Measurements from ENCODE around the gene IREB2. TPM values are rescaled to one million over a fixed set of nuclear protein-coding genes. Genes with fewer than 3 reads are reported as not detected.
A peak's percentile ranks its signal among the peaks of the same experiment; 100 is the strongest.
"Not testable (repeated sequence)": the region's sequence is repeated elsewhere in the genome, so short reads cannot be mapped to it uniquely, and the experiment has no call there.

IREB2 gene
- total RNA-seq, 4 donors from 2014 or later: 41.9 to 193 (median 56.7) TPM

DNA sequence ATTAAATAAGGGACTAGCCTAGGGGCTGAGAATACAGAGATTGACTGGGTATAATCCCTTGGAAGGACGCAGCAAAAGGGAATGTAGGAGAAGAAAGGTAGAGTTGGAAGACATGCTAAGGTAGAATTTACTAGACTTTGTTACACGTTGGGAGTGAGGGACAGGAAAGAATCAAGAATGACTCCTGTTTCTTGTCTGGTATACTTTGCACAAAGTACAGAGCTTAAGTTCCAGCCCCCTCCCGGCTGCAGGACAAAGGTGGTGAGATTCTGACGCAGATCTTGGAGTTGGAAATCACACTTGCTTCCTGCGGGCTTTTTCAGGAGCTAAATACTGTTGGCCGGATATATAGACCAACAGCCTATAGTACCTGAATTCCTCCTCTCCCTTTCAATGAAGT lies 70.3 kb downstream of the IREB2 start:
- H3K4me1 ChIP-seq: peaks cover 0 to 7% (median 0%) of the 10 kb centered on the region in 4 donors
- H3K27me3 ChIP-seq: no peaks in the 10 kb centered on the region
- H3K4me3 ChIP-seq: peak overlapping the region; percentile 59 to 94 (median 68)
- DNase-seq: peak in 2 of 3 donors; percentile 56 to 61
- H3K27ac ChIP-seq: peak overlapping the region in 3 of 4 donors; percentile 62 to 83 (median 81)
- no peaks in the 10 kb centered on the region for H3K9me3 ChIP-seq
- no peaks in the 10 kb centered on the region for H3K36me3 ChIP-seq
- TF ChIP-seq, protein P1, sequence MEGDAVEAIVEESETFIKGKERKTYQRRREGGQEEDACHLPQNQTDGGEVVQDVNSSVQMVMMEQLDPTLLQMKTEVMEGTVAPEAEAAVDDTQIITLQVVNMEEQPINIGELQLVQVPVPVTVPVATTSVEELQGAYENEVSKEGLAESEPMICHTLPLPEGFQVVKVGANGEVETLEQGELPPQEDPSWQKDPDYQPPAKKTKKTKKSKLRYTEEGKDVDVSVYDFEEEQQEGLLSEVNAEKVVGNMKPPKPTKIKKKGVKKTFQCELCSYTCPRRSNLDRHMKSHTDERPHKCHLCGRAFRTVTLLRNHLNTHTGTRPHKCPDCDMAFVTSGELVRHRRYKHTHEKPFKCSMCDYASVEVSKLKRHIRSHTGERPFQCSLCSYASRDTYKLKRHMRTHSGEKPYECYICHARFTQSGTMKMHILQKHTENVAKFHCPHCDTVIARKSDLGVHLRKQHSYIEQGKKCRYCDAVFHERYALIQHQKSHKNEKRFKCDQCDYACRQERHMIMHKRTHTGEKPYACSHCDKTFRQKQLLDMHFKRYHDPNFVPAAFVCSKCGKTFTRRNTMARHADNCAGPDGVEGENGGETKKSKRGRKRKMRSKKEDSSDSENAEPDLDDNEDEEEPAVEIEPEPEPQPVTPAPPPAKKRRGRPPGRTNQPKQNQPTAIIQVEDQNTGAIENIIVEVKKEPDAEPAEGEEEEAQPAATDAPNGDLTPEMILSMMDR (IDR thresholded peaks at IDR 0.05): no peak
- TF ChIP-seq POLR2A (IDR thresholded peaks at IDR 0.05): peak; percentile 50 to 68

DNA sequence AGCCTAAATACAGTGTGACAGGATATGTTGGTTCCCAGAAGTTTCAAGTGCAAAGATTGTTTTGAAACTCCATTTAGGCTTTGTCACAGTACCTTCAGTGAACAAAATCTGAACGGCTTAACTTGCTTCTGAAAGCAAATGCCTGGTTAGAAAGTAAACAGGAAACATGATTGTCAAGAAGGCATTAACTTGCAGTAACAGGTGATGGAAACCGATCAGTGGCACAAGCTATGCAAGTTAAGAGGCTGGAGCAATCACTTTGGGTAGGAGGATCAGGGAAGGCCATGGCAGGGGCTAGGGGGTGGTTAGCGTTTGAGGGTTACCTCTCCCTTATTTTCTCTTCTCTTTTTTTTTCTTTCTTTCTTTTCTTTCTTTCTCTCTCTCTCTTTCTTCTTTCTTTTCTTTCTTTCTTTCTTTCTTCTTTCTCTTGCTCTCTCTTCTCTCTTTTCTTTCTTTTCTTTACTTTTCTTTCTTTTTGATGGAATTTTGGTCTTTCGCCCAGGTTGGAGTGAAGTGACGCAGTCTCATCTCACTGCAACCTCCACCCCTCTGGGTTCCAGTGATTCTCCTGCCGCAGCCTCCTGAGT lies 71.8 kb downstream of the IREB2 start:
- H3K9me3 ChIP-seq: no peaks in the 10 kb centered on the region
- no peak overlapping the region for H3K27ac ChIP-seq
- DNase-seq: no peak
- no peak overlapping the region for H3K4me3 ChIP-seq
- H3K36me3 ChIP-seq: peaks cover 0 to under 1% (median 0%) of the 10 kb centered on the region in 3 donors
- H3K27me3 ChIP-seq: no peaks in the 10 kb centered on the region
- no peak for TF ChIP-seq POLR2A (IDR thresholded peaks at IDR 0.05)
- TF ChIP-seq, protein P1 (IDR thresholded peaks at IDR 0.05): no peak
- peaks cover 0 to 7% (median 0%) of the 10 kb centered on the region in 4 donors for H3K4me1 ChIP-seq

DNA sequence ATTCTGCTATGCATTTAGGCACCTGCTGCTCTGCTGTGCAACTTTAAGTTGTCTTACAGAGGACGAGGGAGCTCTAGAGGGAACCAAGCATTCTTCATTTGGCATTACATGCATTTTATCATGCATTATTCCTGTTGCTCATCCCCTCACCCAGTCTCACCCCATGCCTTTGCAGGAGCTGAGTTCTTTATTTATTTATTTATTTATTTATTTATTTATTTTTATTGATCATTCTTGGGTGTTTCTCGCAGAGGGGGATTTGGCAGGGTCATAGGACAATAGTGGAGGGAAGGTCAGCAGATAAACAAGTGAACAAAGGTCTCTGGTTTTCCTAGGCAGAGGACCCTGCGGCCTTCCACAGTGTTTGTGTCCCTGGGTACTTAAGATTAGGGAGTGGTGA lies 82.0 kb downstream of the IREB2 start:
- peaks cover 0 to 21% (median 0%) of the 10 kb centered on the region in 3 donors for H3K36me3 ChIP-seq
- not testable (repeated sequence) for H3K27me3 ChIP-seq, H3K9me3 ChIP-seq, H3K4me3 ChIP-seq, DNase-seq, H3K4me1 ChIP-seq, H3K27ac ChIP-seq

DNA sequence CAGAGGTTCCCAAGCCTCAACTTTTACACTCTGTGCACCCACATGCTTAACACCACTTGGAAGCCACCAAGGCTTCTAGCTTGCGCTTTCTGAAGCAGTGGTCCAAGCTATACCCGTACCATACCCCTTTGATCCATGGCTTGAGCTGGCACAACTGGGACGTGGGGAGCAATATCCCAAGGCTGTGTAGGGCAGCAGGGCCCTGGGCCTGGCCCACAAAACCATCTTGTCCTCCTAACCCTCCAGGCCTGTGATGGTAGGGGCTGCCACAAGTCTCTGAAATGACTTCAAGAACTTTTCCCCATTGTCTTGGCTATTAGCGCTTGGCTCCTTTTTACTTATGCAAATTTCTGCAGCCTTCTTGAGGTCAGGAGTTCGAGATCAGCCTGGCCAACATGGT lies 86.2 kb downstream of the IREB2 start:
- no peak overlapping the region for H3K4me3 ChIP-seq
- H3K27me3 ChIP-seq: no peaks in the 10 kb centered on the region
- no peaks in the 10 kb centered on the region for H3K4me1 ChIP-seq
- TF ChIP-seq, protein P1 (IDR thresholded peaks at IDR 0.05): no peak
- no peak for TF ChIP-seq POLR2A (IDR thresholded peaks at IDR 0.05)
- H3K36me3 ChIP-seq: peaks cover 0 to 2% (median 0%) of the 10 kb centered on the region in 3 donors
- no peak for DNase-seq
- no peaks in the 10 kb centered on the region for H3K9me3 ChIP-seq
- no peak overlapping the region for H3K27ac ChIP-seq

DNA sequence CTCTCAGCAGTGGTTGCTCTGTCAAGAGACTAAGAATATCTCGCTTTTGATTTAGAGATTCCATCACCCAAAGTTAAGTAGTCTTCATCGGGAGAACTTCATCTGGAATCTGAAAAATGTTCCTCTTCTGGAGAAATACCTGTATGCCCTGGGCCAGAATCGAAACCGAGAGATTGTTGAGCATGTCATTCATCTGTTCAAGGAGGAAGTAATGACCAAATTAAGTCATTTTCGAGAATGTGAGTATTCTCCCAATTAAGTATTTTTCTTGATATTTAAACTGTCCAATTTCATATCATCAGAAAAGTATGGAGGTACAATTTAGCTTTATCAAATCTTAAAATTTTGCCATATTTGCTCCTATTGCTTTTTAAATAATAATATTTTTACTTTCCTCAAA lies 89.3 kb downstream of the IREB2 start:
- Histone ChIP-seq H3K36me3 (no peaks in the 10 kb centered on the region), H3K27ac (no peak overlapping the region), H3K4me3 (no peak overlapping the region), H3K9me3 (no peaks in the 10 kb centered on the region), H3K27me3 (no peaks in the 10 kb centered on the region), H3K4me1 (no peaks in the 10 kb centered on the region)
- DNase-seq: no peak
- TF ChIP-seq, protein P1 (IDR thresholded peaks at IDR 0.05): no peak
- no peak for TF ChIP-seq POLR2A (IDR thresholded peaks at IDR 0.05)

DNA sequence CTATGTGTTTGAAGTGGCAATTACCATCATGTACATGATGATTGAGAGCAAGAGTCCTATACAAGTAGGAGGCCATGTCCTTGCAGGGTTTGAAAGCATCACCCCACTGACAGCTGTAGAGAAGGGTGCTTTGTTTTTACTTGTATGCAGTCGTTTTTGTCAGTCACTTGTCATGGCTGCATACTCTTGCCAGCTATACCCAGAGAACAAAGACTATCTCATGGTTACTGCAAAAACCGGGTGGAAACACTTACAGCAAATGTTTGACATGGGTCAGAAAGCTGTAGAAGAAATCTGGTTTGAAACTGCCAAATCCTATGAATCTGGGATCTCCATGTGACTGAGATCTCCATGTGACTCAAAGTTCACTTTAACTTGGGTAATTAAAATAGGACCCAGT lies 95.3 kb downstream of the IREB2 start:
- Histone ChIP-seq H3K27ac (no peak overlapping the region), H3K36me3 (no peaks in the 10 kb centered on the region), H3K4me3 (no peak overlapping the region), H3K4me1 (no peaks in the 10 kb centered on the region), H3K27me3 (no peaks in the 10 kb centered on the region), H3K9me3 (no peaks in the 10 kb centered on the region)
- TF ChIP-seq, protein P1 (IDR thresholded peaks at IDR 0.05): no peak
- no peak for TF ChIP-seq POLR2A (IDR thresholded peaks at IDR 0.05)
- no peak for DNase-seq
